ENCODE data around the gene CGRRF1.
A peak's percentile ranks its signal among the peaks of the same experiment; 100 is the strongest.

Gene CGRRF1

GRCh38 chr14:54577977-54578376 is 68.3 kb downstream of the CGRRF1 start:
- DNase-seq (ENCODE audit: low spot score) = peak; percentile 48

- DNase-seq (ENCODE audit: low spot score) = peak; percentile 63
Observed at GRCh38 chr14:54579621-54580020, 69.9 kb downstream of the CGRRF1 start.

- no peak for DNase-seq (ENCODE audit: low spot score)
Observed at GRCh38 chr14:54580933-54581332, 71.2 kb downstream of the CGRRF1 start.

GRCh38 chr14:54582334-54582733 is 72.6 kb downstream of the CGRRF1 start:
- no peak for DNase-seq (ENCODE audit: low spot score)

GRCh38 chr14:54584097-54584496 is 74.4 kb downstream of the CGRRF1 start:
- no peak for DNase-seq (ENCODE audit: low spot score)

GRCh38 chr14:54585214-54585613 is 75.5 kb downstream of the CGRRF1 start:
- DNase-seq (ENCODE audit: low spot score) = no peak

Data from kidney tubule cell (primary cell).